ENCODE measurements around the gene MAPK10.

DNA sequence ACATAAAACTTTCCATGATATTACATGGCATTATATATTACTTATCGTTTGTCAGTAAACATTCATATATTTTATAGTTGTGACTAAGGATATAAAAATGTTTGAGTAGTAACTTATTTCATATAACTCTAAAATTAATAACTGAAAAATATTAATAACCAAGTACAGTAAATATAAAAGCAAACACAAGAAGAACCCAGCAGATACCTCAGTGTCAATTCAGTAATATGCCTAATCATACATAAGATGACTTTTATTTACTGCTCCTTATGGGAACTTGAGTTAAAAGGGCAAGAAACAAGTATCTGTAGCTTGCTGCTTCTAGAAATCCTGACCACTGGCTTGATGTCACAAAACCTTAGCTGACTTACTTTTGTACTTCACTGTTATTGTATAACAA lies 28.4 kb upstream of the MAPK10 start:
- TF ChIP-seq, protein P1, sequence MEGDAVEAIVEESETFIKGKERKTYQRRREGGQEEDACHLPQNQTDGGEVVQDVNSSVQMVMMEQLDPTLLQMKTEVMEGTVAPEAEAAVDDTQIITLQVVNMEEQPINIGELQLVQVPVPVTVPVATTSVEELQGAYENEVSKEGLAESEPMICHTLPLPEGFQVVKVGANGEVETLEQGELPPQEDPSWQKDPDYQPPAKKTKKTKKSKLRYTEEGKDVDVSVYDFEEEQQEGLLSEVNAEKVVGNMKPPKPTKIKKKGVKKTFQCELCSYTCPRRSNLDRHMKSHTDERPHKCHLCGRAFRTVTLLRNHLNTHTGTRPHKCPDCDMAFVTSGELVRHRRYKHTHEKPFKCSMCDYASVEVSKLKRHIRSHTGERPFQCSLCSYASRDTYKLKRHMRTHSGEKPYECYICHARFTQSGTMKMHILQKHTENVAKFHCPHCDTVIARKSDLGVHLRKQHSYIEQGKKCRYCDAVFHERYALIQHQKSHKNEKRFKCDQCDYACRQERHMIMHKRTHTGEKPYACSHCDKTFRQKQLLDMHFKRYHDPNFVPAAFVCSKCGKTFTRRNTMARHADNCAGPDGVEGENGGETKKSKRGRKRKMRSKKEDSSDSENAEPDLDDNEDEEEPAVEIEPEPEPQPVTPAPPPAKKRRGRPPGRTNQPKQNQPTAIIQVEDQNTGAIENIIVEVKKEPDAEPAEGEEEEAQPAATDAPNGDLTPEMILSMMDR (IDR thresholded peaks at IDR 0.05), result no peak
- no peak for TF ChIP-seq POLR2A (IDR thresholded peaks at IDR 0.05)
